HL-60 (cell line): ENCODE measurements around the gene SLC22A13.

Experiments
- CTCF ChIP-seq: IDR thresholded peaks from one replicate; pipeline ENCODE4 v1.5.1; 2011; ENCODE audit warnings: low read length, control low read depth, inconsistent platforms; ENCODE audit not compliant: insufficient read depth
- POLR2AphosphoS5 ChIP-seq: IDR thresholded peaks from 2 replicates; pipeline ENCODE4 v1.6.1; 2012; ENCODE audit warnings: low read depth
- TF ChIP-seq, protein P1 (sequence below): IDR thresholded peaks from 2 replicates; pipeline ENCODE4 v1.6.1; 2012; ENCODE audit warnings: low read depth; ENCODE audit not compliant: insufficient replicate concordance

DNA sequence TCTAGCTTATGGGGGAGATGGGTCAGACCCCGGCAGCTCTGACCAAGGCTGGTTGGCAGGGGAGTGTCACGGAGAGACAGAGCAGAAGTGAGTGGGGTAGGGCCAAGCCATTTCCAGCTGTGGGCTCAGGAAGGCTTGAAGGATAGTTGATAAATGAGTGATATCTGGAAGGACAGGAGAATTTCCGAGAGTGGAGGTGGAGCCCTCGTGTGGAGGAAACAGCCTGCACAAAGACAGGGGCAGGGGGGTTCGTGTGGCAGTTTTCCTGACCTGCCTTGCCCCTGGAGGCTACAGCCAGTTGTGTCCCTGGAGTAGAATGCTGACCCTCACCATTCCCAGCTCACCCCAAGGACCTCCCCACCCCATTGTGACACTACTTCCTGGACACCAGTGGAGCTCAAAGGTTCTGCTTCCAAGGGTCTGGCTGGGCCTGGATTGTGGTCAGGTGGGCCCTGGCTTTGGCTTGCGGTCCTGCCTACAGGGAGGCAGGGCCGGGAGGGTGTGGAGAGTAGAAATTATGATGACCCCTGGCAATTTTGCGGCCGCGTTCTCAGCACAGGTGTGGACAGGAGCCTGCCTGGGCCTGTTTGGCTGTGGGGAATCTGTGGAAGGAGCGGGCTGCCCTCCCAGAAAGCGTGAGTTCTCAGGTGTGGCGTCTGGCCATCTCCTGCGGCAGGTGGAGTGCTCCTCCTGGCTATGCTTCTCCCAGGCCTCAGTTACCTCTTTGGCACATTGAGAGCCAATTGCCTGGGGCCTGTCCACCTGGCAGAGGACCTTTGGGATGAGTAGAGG is 16.5 kb downstream of the SLC22A13 start, which contains the start of gene SLC22A14:
- no peak for TF ChIP-seq CTCF
- TF ChIP-seq, protein P1, sequence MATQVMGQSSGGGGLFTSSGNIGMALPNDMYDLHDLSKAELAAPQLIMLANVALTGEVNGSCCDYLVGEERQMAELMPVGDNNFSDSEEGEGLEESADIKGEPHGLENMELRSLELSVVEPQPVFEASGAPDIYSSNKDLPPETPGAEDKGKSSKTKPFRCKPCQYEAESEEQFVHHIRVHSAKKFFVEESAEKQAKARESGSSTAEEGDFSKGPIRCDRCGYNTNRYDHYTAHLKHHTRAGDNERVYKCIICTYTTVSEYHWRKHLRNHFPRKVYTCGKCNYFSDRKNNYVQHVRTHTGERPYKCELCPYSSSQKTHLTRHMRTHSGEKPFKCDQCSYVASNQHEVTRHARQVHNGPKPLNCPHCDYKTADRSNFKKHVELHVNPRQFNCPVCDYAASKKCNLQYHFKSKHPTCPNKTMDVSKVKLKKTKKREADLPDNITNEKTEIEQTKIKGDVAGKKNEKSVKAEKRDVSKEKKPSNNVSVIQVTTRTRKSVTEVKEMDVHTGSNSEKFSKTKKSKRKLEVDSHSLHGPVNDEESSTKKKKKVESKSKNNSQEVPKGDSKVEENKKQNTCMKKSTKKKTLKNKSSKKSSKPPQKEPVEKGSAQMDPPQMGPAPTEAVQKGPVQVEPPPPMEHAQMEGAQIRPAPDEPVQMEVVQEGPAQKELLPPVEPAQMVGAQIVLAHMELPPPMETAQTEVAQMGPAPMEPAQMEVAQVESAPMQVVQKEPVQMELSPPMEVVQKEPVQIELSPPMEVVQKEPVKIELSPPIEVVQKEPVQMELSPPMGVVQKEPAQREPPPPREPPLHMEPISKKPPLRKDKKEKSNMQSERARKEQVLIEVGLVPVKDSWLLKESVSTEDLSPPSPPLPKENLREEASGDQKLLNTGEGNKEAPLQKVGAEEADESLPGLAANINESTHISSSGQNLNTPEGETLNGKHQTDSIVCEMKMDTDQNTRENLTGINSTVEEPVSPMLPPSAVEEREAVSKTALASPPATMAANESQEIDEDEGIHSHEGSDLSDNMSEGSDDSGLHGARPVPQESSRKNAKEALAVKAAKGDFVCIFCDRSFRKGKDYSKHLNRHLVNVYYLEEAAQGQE: no peak
- no peak for TF ChIP-seq POLR2AphosphoS5
